ENCODE measurements around the gene NOX1.

DNA sequence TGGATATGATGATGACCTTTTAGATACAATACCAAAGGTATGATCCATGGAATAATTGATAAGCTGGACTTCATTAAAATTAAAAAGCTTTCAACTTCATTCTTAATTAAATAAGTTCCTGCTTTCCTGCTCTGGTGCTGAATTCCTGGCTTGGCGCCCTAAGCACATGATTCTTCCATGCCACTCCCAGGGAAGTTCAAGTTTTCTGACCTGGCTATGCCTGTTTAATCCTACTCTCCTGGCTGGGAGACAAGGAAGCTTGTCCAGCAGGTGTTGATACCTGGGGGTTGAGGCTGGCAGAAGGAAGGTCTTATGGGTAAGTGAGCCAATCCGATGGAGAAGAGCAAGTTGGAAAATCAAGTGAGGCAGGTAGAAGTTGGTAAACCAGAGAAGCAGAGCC lies 30.3 kb upstream of the NOX1 start:
- TF ChIP-seq CTCF (IDR thresholded peaks at IDR 0.05; ENCODE audit: low read depth, low read length) (no peak), EZH2phosphoT487 (IDR thresholded peaks at IDR 0.05; ENCODE audit: low read depth) (no peak)

Data from OCI-LY3 (cell line).